Measurements from ENCODE around the gene BUD31.

The BUD31 gene

DNA sequence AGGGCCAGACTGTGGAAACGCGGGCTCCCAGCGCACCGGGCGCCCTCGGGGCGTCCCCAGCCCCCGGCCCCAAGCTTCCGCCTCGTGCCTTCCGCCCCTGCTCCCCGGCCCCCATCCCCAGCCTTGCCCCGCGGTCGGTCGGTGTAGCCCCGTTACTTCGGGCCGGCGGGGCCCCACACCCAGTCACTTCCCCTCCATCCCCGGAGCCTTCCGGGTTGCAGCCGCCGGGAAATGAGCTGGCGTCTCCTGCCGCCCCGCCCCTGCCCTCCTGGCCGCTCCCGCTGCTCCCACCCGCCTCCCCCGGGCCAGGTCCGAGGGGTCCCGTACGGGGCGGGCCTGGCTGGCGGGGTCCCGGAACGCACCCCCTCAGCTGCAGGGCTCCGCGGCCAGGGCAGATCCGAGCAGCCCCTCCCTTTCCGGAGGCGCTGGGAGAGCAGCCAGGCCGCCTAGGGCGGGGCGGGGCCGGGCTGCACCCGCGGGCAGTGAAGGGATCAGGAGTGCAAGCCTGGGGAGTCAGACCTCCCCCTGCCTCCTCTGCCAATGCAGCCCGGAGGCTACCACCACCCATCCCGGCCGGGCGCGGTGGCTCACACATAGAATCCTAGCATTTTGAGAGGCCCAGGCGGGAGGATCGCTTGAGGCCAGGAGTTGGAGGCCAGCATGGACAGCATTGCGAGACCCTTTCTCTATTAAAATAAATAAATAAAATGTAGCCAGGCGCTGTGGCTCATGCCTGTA lies 33.5 kb upstream of the BUD31 start (continued):
- TF ChIP-seq TCF7L2 (IDR thresholded peaks at IDR 0.05; ENCODE audit: borderline replicate concordance, low read depth, low read length) (no peak), ZNF521 (tag by site-specific recombination; IDR thresholded peaks at IDR 0.05) (no peak), ZNF600 (tag by site-specific recombination; IDR thresholded peaks at IDR 0.05) (peak; percentile 27; the same call in 1 of the 2 replicates), ZNF776 (tag by site-specific recombination; IDR thresholded peaks at IDR 0.05; ENCODE audit: borderline replicate concordance) (no peak), ZNF571 (tag by site-specific recombination; IDR thresholded peaks at IDR 0.05) (no peak), ZNF677 (tag by site-specific recombination; IDR thresholded peaks at IDR 0.05) (no peak), REPIN1 (tag by site-specific recombination; IDR thresholded peaks at IDR 0.05; ENCODE audit: low read depth) (no peak), ZNF211 (tag by site-specific recombination; IDR thresholded peaks at IDR 0.05; ENCODE audit: low read depth) (no peak), ZNF174 (tag by site-specific recombination; IDR thresholded peaks at IDR 0.05) (no peak), ZNF292 (tag by site-specific recombination; IDR thresholded peaks at IDR 0.05; ENCODE audit: borderline replicate concordance, low read depth) (no peak), SCRT1 (tag by site-specific recombination; IDR thresholded peaks at IDR 0.05; ENCODE audit: borderline replicate concordance) (no peak), ZNF121 (tag by site-specific recombination; IDR thresholded peaks at IDR 0.05) (peak; percentile 99), ZNF768 (tag by site-specific recombination; IDR thresholded peaks at IDR 0.05) (no peak), ZXDB (tag by site-specific recombination; IDR thresholded peaks at IDR 0.05) (0 out of 2 replicates have a peak, but pooled peaks have one; percentile 12), SETDB1 (IDR thresholded peaks at IDR 0.05; ENCODE audit: insufficient read length, low read length) (no peak), ZBTB48 (tag by site-specific recombination; IDR thresholded peaks at IDR 0.05) (no peak; the same call in 1 of the 2 replicates), MYNN (tag by site-specific recombination; IDR thresholded peaks at IDR 0.05; ENCODE audit: borderline replicate concordance) (no peak), ZSCAN4 (tag by site-specific recombination; IDR thresholded peaks at IDR 0.05) (no peak), ZNF664 (tag by site-specific recombination; IDR thresholded peaks at IDR 0.05) (no peak), ZNF274 (IDR thresholded peaks at IDR 0.05; ENCODE audit: low read length) (no peak), ZNF274 (tag by site-specific recombination; IDR thresholded peaks at IDR 0.05; ENCODE audit: borderline replicate concordance) (no peak), GLI4 (tag by site-specific recombination; IDR thresholded peaks at IDR 0.05) (no peak), ZNF175 (tag by site-specific recombination; IDR thresholded peaks at IDR 0.05) (no peak), SALL2 (tag by site-specific recombination; IDR thresholded peaks at IDR 0.05; ENCODE audit: borderline replicate concordance) (no peak), HOXC10 (CRISPR knock-in tag; IDR thresholded peaks at IDR 0.05) (no peak), ZBTB20 (tag by site-specific recombination; IDR thresholded peaks at IDR 0.05) (peak; percentile 67; the same call in 1 of the 2 replicates), ZNF623 (tag by site-specific recombination; IDR thresholded peaks at IDR 0.05) (no peak), GFI1B (tag by site-specific recombination; IDR thresholded peaks at IDR 0.05) (no peak), ZFP3 (tag by site-specific recombination; IDR thresholded peaks at IDR 0.05; ENCODE audit: low read depth) (no peak), ZNF529 (tag by site-specific recombination; IDR thresholded peaks at IDR 0.05; ENCODE audit: insufficient replicate concordance) (no peak), ZNF366 (tag by site-specific recombination; conservative IDR thresholded peaks at IDR 0.05) (no peak), ZBTB7A (tag by site-specific recombination; IDR thresholded peaks at IDR 0.05; ENCODE audit: low read depth) (no peak)
- TF ChIP-seq, protein P1, sequence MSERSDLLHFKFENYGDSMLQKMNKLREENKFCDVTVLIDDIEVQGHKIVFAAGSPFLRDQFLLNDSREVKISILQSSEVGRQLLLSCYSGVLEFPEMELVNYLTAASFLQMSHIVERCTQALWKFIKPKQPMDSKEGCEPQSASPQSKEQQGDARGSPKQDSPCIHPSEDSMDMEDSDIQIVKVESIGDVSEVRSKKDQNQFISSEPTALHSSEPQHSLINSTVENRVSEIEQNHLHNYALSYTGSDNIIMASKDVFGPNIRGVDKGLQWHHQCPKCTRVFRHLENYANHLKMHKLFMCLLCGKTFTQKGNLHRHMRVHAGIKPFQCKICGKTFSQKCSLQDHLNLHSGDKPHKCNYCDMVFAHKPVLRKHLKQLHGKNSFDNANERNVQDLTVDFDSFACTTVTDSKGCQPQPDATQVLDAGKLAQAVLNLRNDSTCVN (tag by site-specific recombination; optimal IDR thresholded peaks at IDR 0.05) = peak; percentile 63
- TF ChIP-seq, protein P2, sequence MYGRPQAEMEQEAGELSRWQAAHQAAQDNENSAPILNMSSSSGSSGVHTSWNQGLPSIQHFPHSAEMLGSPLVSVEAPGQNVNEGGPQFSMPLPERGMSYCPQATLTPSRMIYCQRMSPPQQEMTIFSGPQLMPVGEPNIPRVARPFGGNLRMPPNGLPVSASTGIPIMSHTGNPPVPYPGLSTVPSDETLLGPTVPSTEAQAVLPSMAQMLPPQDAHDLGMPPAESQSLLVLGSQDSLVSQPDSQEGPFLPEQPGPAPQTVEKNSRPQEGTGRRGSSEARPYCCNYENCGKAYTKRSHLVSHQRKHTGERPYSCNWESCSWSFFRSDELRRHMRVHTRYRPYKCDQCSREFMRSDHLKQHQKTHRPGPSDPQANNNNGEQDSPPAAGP (tag by site-specific recombination; IDR thresholded peaks at IDR 0.05) = 0 out of 2 replicates have a peak, but pooled peaks have one; percentile 27
- TF ChIP-seq, protein P3, sequence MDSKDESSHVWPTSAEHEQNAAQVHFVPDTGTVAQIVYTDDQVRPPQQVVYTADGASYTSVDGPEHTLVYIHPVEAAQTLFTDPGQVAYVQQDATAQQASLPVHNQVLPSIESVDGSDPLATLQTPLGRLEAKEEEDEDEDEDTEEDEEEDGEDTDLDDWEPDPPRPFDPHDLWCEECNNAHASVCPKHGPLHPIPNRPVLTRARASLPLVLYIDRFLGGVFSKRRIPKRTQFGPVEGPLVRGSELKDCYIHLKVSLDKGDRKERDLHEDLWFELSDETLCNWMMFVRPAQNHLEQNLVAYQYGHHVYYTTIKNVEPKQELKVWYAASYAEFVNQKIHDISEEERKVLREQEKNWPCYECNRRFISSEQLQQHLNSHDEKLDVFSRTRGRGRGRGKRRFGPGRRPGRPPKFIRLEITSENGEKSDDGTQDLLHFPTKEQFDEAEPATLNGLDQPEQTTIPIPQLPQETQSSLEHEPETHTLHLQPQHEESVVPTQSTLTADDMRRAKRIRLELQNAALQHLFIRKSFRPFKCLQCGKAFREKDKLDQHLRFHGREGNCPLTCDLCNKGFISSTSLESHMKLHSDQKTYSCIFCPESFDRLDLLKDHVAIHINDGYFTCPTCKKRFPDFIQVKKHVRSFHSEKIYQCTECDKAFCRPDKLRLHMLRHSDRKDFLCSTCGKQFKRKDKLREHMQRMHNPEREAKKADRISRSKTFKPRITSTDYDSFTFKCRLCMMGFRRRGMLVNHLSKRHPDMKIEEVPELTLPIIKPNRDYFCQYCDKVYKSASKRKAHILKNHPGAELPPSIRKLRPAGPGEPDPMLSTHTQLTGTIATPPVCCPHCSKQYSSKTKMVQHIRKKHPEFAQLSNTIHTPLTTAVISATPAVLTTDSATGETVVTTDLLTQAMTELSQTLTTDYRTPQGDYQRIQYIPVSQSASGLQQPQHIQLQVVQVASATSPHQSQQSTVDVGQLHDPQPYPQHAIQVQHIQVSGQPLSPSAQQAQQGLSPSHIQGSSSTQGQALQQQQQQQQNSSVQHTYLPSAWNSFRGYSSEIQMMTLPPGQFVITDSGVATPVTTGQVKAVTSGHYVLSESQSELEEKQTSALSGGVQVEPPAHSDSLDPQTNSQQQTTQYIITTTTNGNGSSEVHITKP (tag by site-specific recombination; IDR thresholded peaks at IDR 0.05) = no peak

Data from HEK293 (cell line).